Activated CD4-positive, alpha-beta T cell treated with anti-CD3 and anti-CD28 coated beads, Interleukin-2, amount 50 U/mL, for 24 hours (primary cell): ENCODE results near the gene HIVEP3.

Source experiments
- DNase-seq, 2 donors: peaks; one replicate each; pipeline ENCODE4 v3.0.0-alpha.2; 2020; ENCODE audit warnings: low read depth in 1 of 2, low spot score in 1 of 2

HIVEP3 gene

GRCh38 chr1:41816061-41816460 lies 102.7 kb downstream of the HIVEP3 start:
- no peak for DNase-seq

- DNase-seq = no peak
These were observed 104.7 kb downstream of the HIVEP3 start for GRCh38 chr1:41813755-41814745.

GRCh38 chr1:41813226-41813625 lies 105.5 kb downstream of the HIVEP3 start:
- DNase-seq = no peak

- no peak for DNase-seq
These were observed 106.3 kb downstream of the HIVEP3 start for GRCh38 chr1:41812453-41812852.

- peak in 1 of 2 donors; percentile 49 for DNase-seq
These were observed 106.7 kb downstream of the HIVEP3 start for GRCh38 chr1:41812051-41812450.

- peak in 1 of 2 donors; percentile 48 for DNase-seq
These were observed 107.5 kb downstream of the HIVEP3 start for GRCh38 chr1:41811051-41811795.

- no peak for DNase-seq
These were observed 108.3 kb downstream of the HIVEP3 start for GRCh38 chr1:41810446-41810845.

GRCh38 chr1:41809692-41810091 lies 109.0 kb downstream of the HIVEP3 start:
- DNase-seq = no peak

GRCh38 chr1:41807390-41807789 lies 111.3 kb downstream of the HIVEP3 start:
- no peak for DNase-seq

- peak; percentile 43 for DNase-seq
These were observed 112.1 kb downstream of the HIVEP3 start for GRCh38 chr1:41806472-41807155.

GRCh38 chr1:41805771-41806471 lies 112.8 kb downstream of the HIVEP3 start:
- no peak for DNase-seq

GRCh38 chr1:41804176-41804575 lies 114.5 kb downstream of the HIVEP3 start:
- DNase-seq = no peak

GRCh38 chr1:41803656-41804055 lies 115.1 kb downstream of the HIVEP3 start:
- DNase-seq = no peak

- no peak for DNase-seq
These were observed 115.9 kb downstream of the HIVEP3 start for GRCh38 chr1:41802532-41803501.

- no peak for DNase-seq
These were observed 118.4 kb downstream of the HIVEP3 start for GRCh38 chr1:41800311-41800829.

GRCh38 chr1:41799723-41800122 lies 119.0 kb downstream of the HIVEP3 start:
- no peak for DNase-seq

GRCh38 chr1:41799205-41799604 lies 119.5 kb downstream of the HIVEP3 start:
- no peak for DNase-seq

- DNase-seq = no peak
These were observed 123.4 kb downstream of the HIVEP3 start for GRCh38 chr1:41795205-41795762.

- DNase-seq = no peak
These were observed 124.7 kb downstream of the HIVEP3 start for GRCh38 chr1:41794031-41794430.
